ENCODE results near the gene ARL15.
"Not testable (repeated sequence)": the region's sequence is repeated elsewhere in the genome, so short reads cannot be mapped to it uniquely, and the experiment has no call there.

The ARL15 gene

DNA sequence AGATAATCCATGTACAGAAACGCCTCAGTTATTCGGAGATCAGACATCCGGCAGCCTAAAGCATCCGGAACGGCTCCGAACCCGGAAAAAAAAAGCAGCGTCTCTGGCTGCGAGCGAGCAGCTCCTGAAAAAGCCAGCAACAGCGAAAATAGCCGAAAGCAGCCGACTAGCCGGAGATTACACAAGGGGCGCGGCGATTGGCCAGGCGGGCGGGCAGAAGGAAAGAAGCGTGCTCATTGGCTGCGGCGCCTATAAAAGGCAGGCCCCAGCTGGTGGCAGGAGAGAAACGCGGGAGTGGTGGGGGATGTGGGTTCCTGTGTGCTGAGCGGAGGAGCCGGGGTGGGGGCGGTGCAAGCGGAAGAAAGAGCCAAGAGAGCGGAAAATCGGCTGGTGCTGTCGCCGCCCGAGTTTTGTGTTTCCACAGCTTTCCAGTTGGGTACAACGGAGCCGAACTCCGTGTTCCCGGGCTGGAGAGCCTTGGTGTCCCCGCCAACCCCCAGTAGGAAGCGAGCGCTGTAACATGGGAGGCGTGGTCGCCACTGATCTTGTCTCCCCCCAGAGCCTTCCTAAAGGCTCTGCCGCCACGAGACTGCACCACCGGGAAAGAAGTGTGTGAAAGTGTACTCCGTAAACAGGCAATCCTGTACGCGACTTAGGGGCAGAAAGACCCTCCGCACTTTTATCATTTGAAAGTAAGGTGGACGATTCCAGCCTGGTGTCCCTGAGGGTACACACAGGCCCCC, at the start of gene ARL15:
TSS of gene ARL15 (minus strand) at position 141 of the 743 bp plus-strand sequence.
- H3K27ac ChIP-seq = peak within 1 kb of the TSS; percentile 75
- DNase-seq (ENCODE audit: low read depth, low spot score) = peak; percentile 87

GRCh38 chr5:54360089-54360488, 49.7 kb upstream of the ARL15 start:
- H3K27ac ChIP-seq = peak overlapping the region; percentile 24
- no peak for DNase-seq (ENCODE audit: low read depth, low spot score)

DNA sequence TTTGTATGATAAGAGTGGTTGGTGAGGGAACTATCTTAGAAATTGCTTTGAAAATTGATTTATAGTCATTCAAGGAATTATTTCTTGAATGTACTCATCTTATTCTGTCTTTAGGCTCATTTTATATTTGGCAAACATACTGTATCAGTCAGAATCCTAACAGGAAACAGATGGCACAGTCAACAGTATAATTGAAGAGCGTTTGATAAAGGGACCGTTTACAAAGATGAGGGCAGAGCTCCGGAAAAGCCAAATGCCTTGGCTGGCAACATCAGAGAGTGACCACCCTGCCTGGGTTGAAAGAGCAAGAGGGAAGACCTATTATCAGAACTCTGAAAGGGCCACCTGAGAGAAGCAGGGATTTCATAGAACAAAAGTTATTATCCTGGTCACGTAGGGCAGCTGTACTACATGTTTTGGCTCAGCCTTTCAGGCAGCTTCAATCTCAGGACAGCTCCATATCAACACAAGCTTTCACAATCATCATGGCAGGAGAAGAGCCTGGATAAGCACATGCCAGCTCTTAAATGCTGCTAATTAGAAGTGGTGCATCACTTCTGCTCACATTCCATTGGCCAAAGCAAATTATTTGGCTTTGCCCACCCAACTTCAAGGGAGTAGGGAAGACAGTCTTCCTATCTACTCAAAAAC, 47.2 kb upstream of the ARL15 start:
- DNase-seq (ENCODE audit: low read depth, low spot score) = no peak
- no peak overlapping the region for H3K27ac ChIP-seq

DNA sequence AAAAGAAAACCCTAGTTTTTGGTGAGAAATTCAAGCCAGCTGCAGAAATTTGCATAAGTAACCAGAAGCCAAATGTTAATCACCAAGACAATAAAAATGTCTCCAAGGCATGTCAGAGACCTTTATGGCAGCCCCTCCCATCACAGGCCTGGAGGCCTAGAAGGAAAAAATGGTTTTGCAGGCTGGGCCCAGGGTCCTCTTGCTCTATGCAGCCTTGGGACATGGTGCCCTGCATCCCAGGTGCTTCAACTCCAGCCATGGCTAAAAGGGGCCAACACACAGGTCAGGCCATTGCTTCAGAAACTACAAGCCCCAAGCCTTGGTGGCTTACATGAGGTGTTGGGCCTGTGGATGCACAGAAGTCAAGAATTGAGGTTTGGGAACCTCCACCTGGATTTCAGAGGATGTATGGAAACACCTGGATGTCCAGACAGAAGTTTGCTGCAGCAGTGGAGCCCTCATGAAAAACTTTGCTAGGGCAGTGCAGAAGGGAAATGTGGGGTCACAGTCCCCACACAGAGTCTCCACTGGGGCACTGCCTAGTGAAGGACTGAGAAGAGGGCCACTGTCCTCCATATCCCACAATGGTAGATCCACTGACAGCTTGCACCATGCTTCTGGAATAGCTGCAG, 43.7 kb upstream of the ARL15 start:
- not testable (repeated sequence) for H3K27ac ChIP-seq; DNase-seq (ENCODE audit: low read depth, low spot score)

DNA sequence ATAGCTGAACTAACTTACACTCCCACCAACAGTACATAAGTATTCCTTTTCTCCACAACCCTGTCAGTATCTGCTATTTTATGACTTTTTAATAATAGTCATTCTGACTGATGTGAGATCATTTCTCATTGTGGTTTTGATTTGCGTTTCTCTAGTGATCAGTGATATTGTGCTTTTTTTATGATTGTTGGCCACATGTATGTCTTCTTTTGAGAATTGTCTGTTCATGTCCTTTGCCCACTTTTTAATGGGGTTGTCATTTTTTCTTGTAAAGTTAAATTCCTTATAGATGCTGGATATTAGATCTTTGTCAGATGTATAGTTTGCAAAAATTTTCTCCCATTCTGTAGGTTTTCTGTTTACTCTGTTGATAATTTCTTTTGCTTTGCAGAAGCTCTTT, 42.2 kb upstream of the ARL15 start:
- DNase-seq (ENCODE audit: low read depth, low spot score); H3K27ac ChIP-seq: not testable (repeated sequence)

GRCh38 chr5:54347221-54347865, 37.0 kb upstream of the ARL15 start:
- no peak overlapping the region for H3K27ac ChIP-seq
- DNase-seq (ENCODE audit: low read depth, low spot score) = no peak

GRCh38 chr5:54344653-54345052, 34.3 kb upstream of the ARL15 start:
- H3K27ac ChIP-seq = no peak overlapping the region
- DNase-seq (ENCODE audit: low read depth, low spot score) = no peak

GRCh38 chr5:54341971-54342370, 31.6 kb upstream of the ARL15 start:
- no peak for DNase-seq (ENCODE audit: low read depth, low spot score)
- no peak overlapping the region for H3K27ac ChIP-seq

GRCh38 chr5:54337523-54337922, 27.1 kb upstream of the ARL15 start:
- H3K27ac ChIP-seq = no peak overlapping the region
- no peak for DNase-seq (ENCODE audit: low read depth, low spot score)

- DNase-seq (ENCODE audit: low read depth, low spot score) = no peak
- H3K27ac ChIP-seq = no peak overlapping the region
These were observed 22.3 kb upstream of the ARL15 start for GRCh38 chr5:54332720-54333119.

DNA sequence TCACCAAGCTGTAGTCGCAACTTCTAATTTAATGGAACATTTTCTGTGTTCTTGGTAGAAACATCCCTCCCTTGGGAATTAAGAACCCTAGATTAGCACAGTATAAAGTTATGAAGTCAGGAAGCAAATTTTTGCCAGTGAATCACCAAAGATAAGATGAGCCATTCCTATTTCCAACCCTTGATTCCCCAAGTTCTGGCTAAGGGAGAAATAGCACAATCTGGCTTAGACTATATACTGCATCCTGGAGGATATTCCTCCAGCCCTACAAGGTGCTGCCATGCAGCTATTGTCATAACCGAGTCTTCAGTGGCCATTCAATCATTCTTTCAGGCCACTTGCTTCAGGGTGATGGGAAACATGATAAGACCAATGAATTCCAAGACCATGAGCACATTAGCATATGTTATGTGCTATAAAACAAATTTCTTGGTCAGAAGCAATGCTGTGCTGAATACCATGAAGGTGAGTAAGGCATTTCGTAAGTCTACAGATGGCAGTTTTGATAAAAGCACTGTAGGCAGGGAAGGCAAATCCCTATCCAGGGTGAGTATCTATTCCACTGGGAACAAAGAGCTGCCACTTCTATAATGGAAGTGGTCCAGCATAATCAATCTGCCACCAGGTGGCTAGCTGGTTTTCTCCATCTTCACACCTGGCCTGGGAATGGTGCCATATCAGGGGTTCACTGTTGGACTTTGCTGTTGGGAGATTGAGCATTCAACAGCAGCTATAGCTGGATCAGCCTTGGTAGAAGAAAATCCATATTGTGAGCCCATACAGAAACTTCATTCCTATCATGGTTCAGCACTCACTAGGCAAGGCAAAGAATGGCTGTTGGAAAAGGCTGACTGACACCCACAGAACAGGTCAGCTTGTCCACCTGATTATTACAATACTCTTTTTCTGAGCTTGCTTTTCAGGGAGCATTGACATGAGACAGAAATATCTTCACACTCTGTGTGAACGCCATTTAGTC, 19.6 kb upstream of the ARL15 start:
- peak; percentile 75 for DNase-seq (ENCODE audit: low read depth, low spot score)
- peak overlapping the region; percentile 50 for H3K27ac ChIP-seq

DNA sequence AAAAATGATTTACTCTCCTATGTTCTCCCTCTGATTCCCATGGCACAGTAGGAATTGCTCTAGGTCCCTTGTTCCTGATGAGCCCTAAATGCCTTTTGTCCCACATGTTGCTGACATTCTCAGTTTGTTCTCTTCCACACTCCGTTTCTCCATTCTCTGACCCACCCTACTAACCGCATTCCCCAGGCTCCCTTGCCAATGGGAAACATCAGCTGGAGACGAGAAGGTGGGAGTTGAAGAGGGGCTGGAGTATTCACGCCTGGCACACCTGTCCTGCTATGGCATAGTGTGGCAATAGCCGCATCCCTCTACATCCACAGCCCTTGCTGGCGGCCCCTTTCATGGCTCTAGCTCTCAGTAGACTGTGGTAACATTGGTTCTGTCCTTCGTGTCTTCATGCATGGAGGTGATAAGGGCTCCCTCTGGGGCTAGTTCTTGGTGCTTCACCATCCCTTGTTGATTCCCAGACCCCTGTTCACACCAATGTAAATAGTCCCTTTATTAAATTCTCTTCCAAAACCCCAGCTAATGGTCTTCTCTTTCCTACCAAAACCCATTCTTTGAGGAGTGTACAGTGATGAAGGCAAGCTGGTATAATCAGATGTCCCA, 16.4 kb upstream of the ARL15 start:
- no peak for DNase-seq (ENCODE audit: low read depth, low spot score)

GRCh38 chr5:54325610-54326311, 15.4 kb upstream of the ARL15 start:
- no peak overlapping the region for H3K27ac ChIP-seq

More for the DNA sequence above, 16.4 kb upstream of the ARL15 start:
- no peak overlapping the region for H3K27ac ChIP-seq

GRCh38 chr5:54325272-54325609, 14.9 kb upstream of the ARL15 start:
- no peak for DNase-seq (ENCODE audit: low read depth, low spot score)
- H3K27ac ChIP-seq = no peak overlapping the region

More at GRCh38 chr5:54325610-54326311, 15.4 kb upstream of the ARL15 start:
- DNase-seq (ENCODE audit: low read depth, low spot score) = no peak

DNA sequence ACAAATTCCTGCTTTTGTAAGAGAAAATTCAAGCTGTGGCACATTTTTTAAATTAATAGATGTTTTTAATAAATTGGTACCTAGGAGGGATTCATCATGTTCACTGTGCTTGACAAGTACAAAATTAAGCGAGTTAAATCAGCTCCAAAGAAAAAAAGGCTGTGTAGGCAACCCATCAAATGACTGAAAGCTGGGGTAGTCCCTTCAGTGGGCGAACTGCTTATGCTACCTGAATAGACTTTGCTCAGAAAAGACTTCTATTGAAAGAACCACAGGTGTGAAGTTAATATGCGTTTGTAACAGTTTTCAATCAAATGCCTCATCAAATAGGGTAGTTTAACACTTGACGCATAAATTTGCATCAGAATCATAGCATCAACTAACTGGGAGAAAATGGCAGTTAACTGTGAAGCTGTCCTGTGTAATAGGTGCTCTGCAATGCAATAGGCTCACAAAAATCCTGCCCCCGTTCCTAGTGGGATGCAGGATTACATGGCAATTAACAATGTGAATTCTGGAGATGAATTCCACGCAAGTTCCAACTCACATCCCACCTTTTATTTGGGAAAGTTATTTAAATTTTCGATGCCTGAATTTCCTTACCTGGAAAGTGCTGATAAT, 14.4 kb upstream of the ARL15 start:
- no peak overlapping the region for H3K27ac ChIP-seq
- no peak for DNase-seq (ENCODE audit: low read depth, low spot score)

GRCh38 chr5:54323495-54323894, 13.1 kb upstream of the ARL15 start:
- no peak overlapping the region for H3K27ac ChIP-seq
- no peak for DNase-seq (ENCODE audit: low read depth, low spot score)

GRCh38 chr5:54320256-54320655, 9.9 kb upstream of the ARL15 start:
- no peak overlapping the region for H3K27ac ChIP-seq

DNA sequence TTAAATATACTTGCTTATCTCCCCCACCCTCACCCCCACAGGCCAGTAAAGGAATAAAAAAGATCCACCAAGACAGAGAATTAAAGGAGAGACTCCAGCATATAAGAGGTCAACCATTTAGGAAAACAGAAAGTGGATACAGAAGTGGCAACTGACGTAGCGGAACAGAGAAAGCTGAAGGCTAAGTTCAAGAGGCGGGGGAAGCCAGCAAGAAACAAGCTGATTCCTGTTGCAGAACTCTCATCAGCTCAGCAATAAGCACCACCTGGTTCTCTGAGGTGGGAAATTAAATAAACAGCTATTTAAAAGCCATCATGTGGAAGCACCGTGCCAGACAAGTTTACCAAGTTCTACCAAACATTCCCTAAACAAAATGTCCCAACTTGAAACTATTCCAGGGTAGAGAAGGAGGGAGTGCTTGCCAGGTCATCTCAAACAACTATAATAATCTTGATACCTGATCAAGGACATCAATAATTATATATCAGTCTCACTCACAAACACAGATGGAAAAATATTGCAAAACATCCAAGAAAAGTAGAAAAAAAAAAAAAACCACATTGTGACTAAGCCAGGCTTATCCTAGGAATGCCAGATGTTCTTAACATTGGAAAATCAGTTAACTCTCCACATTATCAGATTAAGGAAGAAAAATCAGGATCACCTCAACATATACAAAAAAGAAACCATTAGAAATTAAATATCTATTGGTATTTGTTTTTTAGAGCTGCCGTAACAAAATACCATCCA, 7.3 kb upstream of the ARL15 start:
- H3K27ac ChIP-seq = no peak overlapping the region
- DNase-seq (ENCODE audit: low read depth, low spot score) = no peak

More at GRCh38 chr5:54320256-54320655, 9.9 kb upstream of the ARL15 start:
- no peak for DNase-seq (ENCODE audit: low read depth, low spot score)
